Psoas muscle (tissue), 8 donors: ENCODE measurements around the gene MAP4K4. TPM values are rescaled to one million over a fixed set of nuclear protein-coding genes. Genes with fewer than 3 reads are reported as not detected.

ENCODE experiments used
- ATAC-seq, 4 donors: fragments of 200-7000 bp; cut with Tn5 transposase; one replicate each; pipeline ENCODE4 v1.9.1; 2020; ENCODE audit warnings: moderate library complexity in 3 of 4, mild to moderate bottlenecking in 2 of 4
- DNase-seq, 2 donors: peaks; one replicate each; pipeline ENCODE4 v3.0.0-alpha.2; 2020
- H3K27ac ChIP-seq: fragments of 200-600 bp; one replicate; pipeline ENCODE4 v1.8.0; 2022
- H3K27me3 ChIP-seq, 3 donors: fragments of 200-600 bp in 1 of 3; one replicate each; pipeline versions ENCODE4 v1.6.1 to v1.8.0; 2013 to 2022; ENCODE audit warnings: low read length in 2 of 3, mild to moderate bottlenecking in 2 of 3, moderate library complexity in 1 of 3; ENCODE audit not compliant: insufficient read depth in 3 of 3
- H3K36me3 ChIP-seq, 2 donors: fragments of 200-600 bp in 1 of 2; one replicate each; pipeline versions ENCODE4 v1.6.1 to v1.8.0; 2013 to 2022; ENCODE audit warnings: low read depth in 1 of 2, mild to moderate bottlenecking in 1 of 2, moderate library complexity in 1 of 2; ENCODE audit not compliant: insufficient read depth in 1 of 2
- H3K4me1 ChIP-seq: fragments of 200-600 bp; one replicate; pipeline ENCODE4 v1.8.0; 2022
- H3K4me3 ChIP-seq: fragments of 200-600 bp; one replicate; pipeline ENCODE4 v1.8.0; 2022; ENCODE audit warnings: mild to moderate bottlenecking
- H3K9me3 ChIP-seq: fragments of 200-600 bp; one replicate; pipeline ENCODE4 v1.8.0; 2022
- CTCF ChIP-seq: fragments of 200-600 bp; IDR thresholded peaks from one replicate; pipeline ENCODE4 v1.8.0; 2022; ENCODE audit warnings: antibody characterized with exemption
- WGBS, 3 donors: extraction: QIAGEN DNeasy Blood & Tissue Kit; methylation state at CpG; one replicate each; pipeline versions ENCODE4 v1.1.6 to v1.1.7; 2013; 5-methylcytosine and 5-hydroxymethylcytosine counted together
- intact Hi-C, 2 donors: fragments of 100-400 bp; cut with DNase I; formaldehyde crosslinking; loops; one replicate each; pipeline versions ENCODE4 v1.11.0 to v1.14.2; 2022
- polyA plus RNA-seq, 3 donors: library from polyadenylated mRNA; stranded (reverse); fragments of 200-250 nt; gene quantifications; one replicate each; pipeline ENCODE4 v1.2.3, GENCODE V29; 2013
- total RNA-seq, 4 donors: library from RNA; stranded (reverse); fragmentation: NEBNext Ultra II Directional in 2 of 4; extraction: Animal tissue kit (Norgen Biotek cat#: 25700) in 2 of 4; gene quantifications; one replicate each; pipeline versions ENCODE4 v1.2.1 to v1.2.4, GENCODE V29; 2021 to 2023
- donor health status: healthy with polysubstance abuse.
- donor health status: DM: no; HTN: no; CAD: no; lungs with moderate emphysema.
- donor health status: Bipolar disorder and iron deficiency.
- donor health status: healthy.
- donor health status: DM: yes; HTN: yes; CAD: no.
- donor health status: DM: no; HTN: no; CAD: no.
- donor health status: DM: no; HTN: no; CAD: no.
- donor health status: DM: yes; HTN: yes; CAD: no.

MAP4K4 gene
- total and polyA plus RNA-seq, 7 donors = 20.1 to 99.9 (median 80.4) TPM

- H3K36me3 ChIP-seq = no peaks in the 10 kb centered on the region
- H3K27ac ChIP-seq = no peak overlapping the region
- H3K4me3 ChIP-seq = no peak overlapping the region
- TF ChIP-seq CTCF = no peak
- no peaks in the 10 kb centered on the region for H3K9me3 ChIP-seq
- H3K27me3 ChIP-seq = no peaks in the 10 kb centered on the region
- DNase-seq = no peak
- no peak for ATAC-seq
- intact Hi-C loops = no loop called here
- WGBS, 3 donors = 87 to 94% (median 93%) methylated on average over 2 of the region's 2 CpGs
- peaks cover 48% of the 10 kb centered on the region for H3K4me1 ChIP-seq
Measured at GRCh38 chr2:101814752-101815151, 117.2 kb downstream of the MAP4K4 start.

- Histone ChIP-seq H3K4me1 (peaks cover 48% of the 10 kb centered on the region), H3K36me3 (no peaks in the 10 kb centered on the region), H3K9me3 (no peaks in the 10 kb centered on the region), H3K27ac (no peak overlapping the region), H3K4me3 (no peak overlapping the region), H3K27me3 (no peaks in the 10 kb centered on the region)
- ATAC-seq (no peak), DNase-seq (no peak)
- TF ChIP-seq CTCF = no peak
- intact Hi-C loops = no loop called here
- WGBS, 3 donors = 70 to 89% (median 72%) methylated on average over 3 of the region's 3 CpGs
Measured at GRCh38 chr2:101815154-101815553, 117.6 kb downstream of the MAP4K4 start.

- Histone ChIP-seq H3K27ac (no peak overlapping the region), H3K9me3 (no peaks in the 10 kb centered on the region), H3K36me3 (no peaks in the 10 kb centered on the region), H3K27me3 (no peaks in the 10 kb centered on the region), H3K4me1 (peaks cover 48% of the 10 kb centered on the region), H3K4me3 (no peak overlapping the region)
- intact Hi-C loops = no loop called here
- TF ChIP-seq CTCF = no peak
- DNase-seq (peak in 1 of 2 donors; percentile 60), ATAC-seq (peak in 2 of 4 donors; percentile 31 to 53)
- 45 to 54% (median 51%) methylated on average over 14 of the region's 14 CpGs for WGBS, 3 donors
Measured at GRCh38 chr2:101815739-101816391, 118.4 kb downstream of the MAP4K4 start.

GRCh38 chr2:101816598-101816997 lies 119.1 kb downstream of the MAP4K4 start:
- Histone ChIP-seq H3K27ac (no peak overlapping the region), H3K4me1 (peaks cover 48% of the 10 kb centered on the region)
- 74 to 83% (median 79%) methylated on average over 4 of the region's 4 CpGs for WGBS, 3 donors

More at GRCh38 chr2:101816598-101816997, 119.1 kb downstream of the MAP4K4 start:
- TF ChIP-seq CTCF = no peak
- DNase-seq (no peak), ATAC-seq (peak in 1 of 4 donors; percentile 11)
- Histone ChIP-seq H3K27me3 (no peaks in the 10 kb centered on the region), H3K4me3 (no peak overlapping the region), H3K9me3 (no peaks in the 10 kb centered on the region), H3K36me3 (no peaks in the 10 kb centered on the region)
- intact Hi-C loops = no loop called here
